Astrocyte (in vitro differentiated cells and primary cell): ENCODE results near the gene SLCO3A1.

Source experiments
- EZH2 ChIP-seq: IDR thresholded peaks from 2 replicates; pipeline ENCODE4 v1.6.1; 2012; ENCODE audit warnings: mild to moderate bottlenecking, low read length, inconsistent platforms; ENCODE audit not compliant: insufficient read depth
- TF ChIP-seq, protein P1 (sequence below): IDR thresholded peaks from 2 replicates; pipeline ENCODE4 v1.5.1; 2011; ENCODE audit warnings: low read depth, mild to moderate bottlenecking, inconsistent platforms, low read length, moderate library complexity; ENCODE audit not compliant: insufficient read depth

DNA sequence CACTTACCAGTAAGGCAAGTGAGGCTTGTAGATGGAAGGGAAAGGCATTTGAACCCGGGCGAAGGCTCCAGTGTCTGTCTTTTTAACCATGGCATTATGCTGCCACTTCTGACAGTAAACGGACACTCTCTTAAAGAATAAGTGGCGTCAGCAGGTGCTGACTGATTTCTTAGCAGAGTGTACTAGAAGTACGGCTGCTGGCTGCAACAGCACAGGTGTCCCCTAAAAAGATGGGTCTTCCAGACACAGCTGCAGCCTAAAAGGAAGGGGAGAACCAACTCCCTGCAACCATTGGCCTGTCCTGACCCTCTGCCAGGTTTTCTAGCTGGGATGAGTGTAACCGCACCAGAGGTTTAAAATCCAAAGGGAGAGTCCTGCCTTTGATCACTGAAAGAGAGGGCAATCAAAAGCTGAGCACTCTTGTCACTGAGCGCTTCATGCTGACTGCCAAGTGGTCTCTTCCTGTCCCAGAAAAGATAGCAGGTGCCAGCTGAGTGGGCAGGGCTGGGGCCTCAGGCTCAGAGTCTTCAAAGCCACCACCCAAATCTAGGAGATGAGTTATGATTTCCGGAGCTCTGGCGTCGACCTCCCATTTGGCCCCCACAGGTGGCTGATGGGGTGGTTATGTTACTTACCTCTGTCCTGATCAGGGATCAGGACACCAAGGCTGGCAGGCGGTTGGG, 255.8 kb downstream of the SLCO3A1 start:
- TF ChIP-seq, protein P1, sequence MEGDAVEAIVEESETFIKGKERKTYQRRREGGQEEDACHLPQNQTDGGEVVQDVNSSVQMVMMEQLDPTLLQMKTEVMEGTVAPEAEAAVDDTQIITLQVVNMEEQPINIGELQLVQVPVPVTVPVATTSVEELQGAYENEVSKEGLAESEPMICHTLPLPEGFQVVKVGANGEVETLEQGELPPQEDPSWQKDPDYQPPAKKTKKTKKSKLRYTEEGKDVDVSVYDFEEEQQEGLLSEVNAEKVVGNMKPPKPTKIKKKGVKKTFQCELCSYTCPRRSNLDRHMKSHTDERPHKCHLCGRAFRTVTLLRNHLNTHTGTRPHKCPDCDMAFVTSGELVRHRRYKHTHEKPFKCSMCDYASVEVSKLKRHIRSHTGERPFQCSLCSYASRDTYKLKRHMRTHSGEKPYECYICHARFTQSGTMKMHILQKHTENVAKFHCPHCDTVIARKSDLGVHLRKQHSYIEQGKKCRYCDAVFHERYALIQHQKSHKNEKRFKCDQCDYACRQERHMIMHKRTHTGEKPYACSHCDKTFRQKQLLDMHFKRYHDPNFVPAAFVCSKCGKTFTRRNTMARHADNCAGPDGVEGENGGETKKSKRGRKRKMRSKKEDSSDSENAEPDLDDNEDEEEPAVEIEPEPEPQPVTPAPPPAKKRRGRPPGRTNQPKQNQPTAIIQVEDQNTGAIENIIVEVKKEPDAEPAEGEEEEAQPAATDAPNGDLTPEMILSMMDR, result no peak
- no peak for TF ChIP-seq EZH2
